ENCODE results near the gene CFB. TPM values are rescaled to one million over a fixed set of nuclear protein-coding genes. Genes with fewer than 3 reads are reported as not detected.
"Not testable (repeated sequence)": the region's sequence is repeated elsewhere in the genome, so short reads cannot be mapped to it uniquely, and the experiment has no call there.

Gene CFB
- total RNA-seq, 1 experiment from 2014 or later = 0.31 TPM

DNA sequence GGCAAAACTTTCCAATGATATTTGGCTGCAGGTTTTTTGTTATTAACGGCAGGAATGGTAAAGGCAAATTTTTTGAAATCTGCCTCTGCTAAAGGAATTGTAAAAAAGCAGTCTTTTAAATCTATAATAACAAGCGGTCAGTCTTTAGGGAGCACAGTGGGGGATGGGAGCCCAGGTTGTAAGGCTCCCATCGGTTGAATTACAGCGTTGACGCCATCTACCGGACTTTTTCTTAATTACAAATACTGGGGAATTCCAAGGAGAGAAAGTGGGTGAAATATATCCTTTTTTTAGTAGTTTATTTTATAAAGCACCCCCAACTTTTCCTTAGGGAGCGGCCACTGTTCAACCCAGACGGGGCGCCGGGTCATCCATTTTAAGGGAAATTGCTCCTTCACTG is 43.5 kb downstream of the CFB start:
- not testable (repeated sequence) for H3K56ac ChIP-seq (ENCODE audit: insufficient read length, low read depth, low read length); H3K9me3 ChIP-seq (ENCODE audit: control insufficient read depth, low read depth, low read length); H2AFZ ChIP-seq (ENCODE audit: low read length); H3K18ac ChIP-seq (ENCODE audit: insufficient read length, low read depth, low read length); H4K8ac ChIP-seq (replicated peaks; ENCODE audit: insufficient read length, low read depth, low read length); H3K27ac ChIP-seq (ENCODE audit: insufficient read length, low read depth, low read length); H3K4me1 Mint-ChIP-seq; H3K27ac Mint-ChIP-seq; H3K4me3 Mint-ChIP-seq; H3K27me3 ChIP-seq (ENCODE audit: insufficient read depth, low read length); H3K4me2 ChIP-seq (ENCODE audit: insufficient read depth, insufficient read length, low read length); H3K9me3 Mint-ChIP-seq; H2BK15ac ChIP-seq (ENCODE audit: low read depth, low read length); H3K4me1 ChIP-seq (ENCODE audit: insufficient read depth, low read length); H2BK12ac ChIP-seq (ENCODE audit: insufficient read length, low read depth, low read length); H2AK5ac ChIP-seq (ENCODE audit: insufficient read length, low read length); H4K91ac ChIP-seq (ENCODE audit: insufficient read length, low read depth, low read length); H3K23ac ChIP-seq (ENCODE audit: insufficient read length, low read depth, low read length); H3T11ph ChIP-seq (ENCODE audit: low read length); H4K20me1 ChIP-seq (ENCODE audit: control insufficient read depth, insufficient read depth, insufficient read length); H3K9ac ChIP-seq (ENCODE audit: extremely low read depth, insufficient read length, low read length); H3K14ac ChIP-seq (ENCODE audit: insufficient read depth, low read length); H2BK20ac ChIP-seq (ENCODE audit: low read depth, low read length, poor library complexity, severe bottlenecking); H3K79me2 ChIP-seq (ENCODE audit: insufficient read depth, low read length); H2BK5ac ChIP-seq (ENCODE audit: insufficient read length, low read length); H2BK120ac ChIP-seq (ENCODE audit: low read depth, low read length, poor library complexity, severe bottlenecking); DNase-seq; H4K5ac ChIP-seq (ENCODE audit: insufficient read length, low read depth, low read length); H3K36me3 Mint-ChIP-seq (ENCODE audit: insufficient read depth in 1 of 3, low read depth in 3 of 3); H3K23me2 ChIP-seq (ENCODE audit: insufficient read length, low read depth, low read length, poor library complexity, severe bottlenecking); H3K4ac ChIP-seq (ENCODE audit: low read depth, low read length); H3K27me3 Mint-ChIP-seq (ENCODE audit: low read depth); H3K79me1 ChIP-seq (ENCODE audit: insufficient read depth, low read depth, low read length, poor library complexity, severe bottlenecking)
- no CpG with 5 or more reads among the region's 10 CpGs for WGBS (ENCODE audit: extremely low coverage, insufficient read length, low lambda C conversion rate)

DNA sequence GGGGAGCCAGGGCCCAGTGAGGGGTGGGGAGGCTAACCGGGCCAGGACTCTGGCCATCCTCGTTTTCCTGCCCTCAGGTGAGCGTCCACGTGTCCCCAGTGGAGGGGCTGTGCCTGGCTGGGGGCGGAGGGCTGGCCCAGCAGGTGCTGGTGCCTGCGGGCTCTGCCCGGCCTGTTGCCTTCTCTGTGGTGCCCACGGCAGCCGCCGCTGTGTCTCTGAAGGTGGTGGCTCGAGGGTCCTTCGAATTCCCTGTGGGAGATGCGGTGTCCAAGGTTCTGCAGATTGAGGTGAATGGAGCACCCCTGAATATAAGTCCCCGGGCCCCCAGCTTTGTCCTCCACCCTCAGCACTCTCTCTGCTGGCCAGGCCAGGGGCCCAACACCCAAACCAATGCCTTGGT is 48.5 kb downstream of the CFB start:
- not testable (repeated sequence) for H3K9me3 ChIP-seq (ENCODE audit: control insufficient read depth, low read depth, low read length); H4K20me1 ChIP-seq (ENCODE audit: control insufficient read depth, insufficient read depth, insufficient read length); DNase-seq; H3K4ac ChIP-seq (ENCODE audit: low read depth, low read length); H3K79me1 ChIP-seq (ENCODE audit: insufficient read depth, low read depth, low read length, poor library complexity, severe bottlenecking); H3K9ac ChIP-seq (ENCODE audit: extremely low read depth, insufficient read length, low read length); H2BK12ac ChIP-seq (ENCODE audit: insufficient read length, low read depth, low read length); H4K5ac ChIP-seq (ENCODE audit: insufficient read length, low read depth, low read length); H3K27me3 Mint-ChIP-seq (ENCODE audit: low read depth); H2BK15ac ChIP-seq (ENCODE audit: low read depth, low read length); H3K36me3 Mint-ChIP-seq (ENCODE audit: insufficient read depth in 1 of 3, low read depth in 3 of 3); H3K79me2 ChIP-seq (ENCODE audit: insufficient read depth, low read length); H2BK5ac ChIP-seq (ENCODE audit: insufficient read length, low read length); H3K56ac ChIP-seq (ENCODE audit: insufficient read length, low read depth, low read length); H3K14ac ChIP-seq (ENCODE audit: insufficient read depth, low read length); H4K8ac ChIP-seq (replicated peaks; ENCODE audit: insufficient read length, low read depth, low read length); H3K27ac ChIP-seq (ENCODE audit: insufficient read length, low read depth, low read length); H3K23ac ChIP-seq (ENCODE audit: insufficient read length, low read depth, low read length); H4K91ac ChIP-seq (ENCODE audit: insufficient read length, low read depth, low read length); H2AK5ac ChIP-seq (ENCODE audit: insufficient read length, low read length); H3K27ac Mint-ChIP-seq; H2BK120ac ChIP-seq (ENCODE audit: low read depth, low read length, poor library complexity, severe bottlenecking); H3K4me1 Mint-ChIP-seq; H2BK20ac ChIP-seq (ENCODE audit: low read depth, low read length, poor library complexity, severe bottlenecking); H3K4me3 Mint-ChIP-seq; H3K27me3 ChIP-seq (ENCODE audit: insufficient read depth, low read length); H3K18ac ChIP-seq (ENCODE audit: insufficient read length, low read depth, low read length); H3K9me3 Mint-ChIP-seq; H2AFZ ChIP-seq (ENCODE audit: low read length); H3T11ph ChIP-seq (ENCODE audit: low read length); H3K23me2 ChIP-seq (ENCODE audit: insufficient read length, low read depth, low read length, poor library complexity, severe bottlenecking); H3K4me1 ChIP-seq (ENCODE audit: insufficient read depth, low read length); H3K4me2 ChIP-seq (ENCODE audit: insufficient read depth, insufficient read length, low read length)
- WGBS (ENCODE audit: extremely low coverage, insufficient read length, low lambda C conversion rate) = no CpG with 5 or more reads among the region's 14 CpGs
